Smooth muscle cell (in vitro differentiated cells): Measurements from ENCODE around the gene SULT6B1. TPM values are rescaled to one million over a fixed set of nuclear protein-coding genes. Genes with fewer than 3 reads are reported as not detected.

Experiments
- DNase-seq: peaks from one replicate; lab custom pipeline; 2025; ENCODE audit not compliant: unreplicated experiment; lab: John Stamatoyannopoulos, UW
- H2AFZ ChIP-seq: fragments of 200-600 bp; sonication (generic); 2 replicates; pipeline ENCODE4 v1.6.0; 2016; ENCODE audit warnings: antibody characterized with exemption, low read depth, mild to moderate bottlenecking
- H3F3A ChIP-seq: fragments of 200-600 bp; sonication (generic); 2 replicates; pipeline ENCODE4 v1.6.0; 2017; ENCODE audit warnings: antibody characterized with exemption, low read depth
- H3K27ac ChIP-seq: fragments of 200-600 bp; sonication (generic); 2 replicates; pipeline ENCODE4 v1.5.1; 2016; ENCODE audit warnings: low read depth, mild to moderate bottlenecking
- H3K27me3 ChIP-seq: fragments of 200-600 bp; sonication (generic); 2 replicates; pipeline ENCODE4 v1.6.1; 2016; ENCODE audit warnings: low read depth, mild to moderate bottlenecking
- H3K36me3 ChIP-seq: fragments of 200-600 bp; sonication (generic); 2 replicates; pipeline ENCODE4 v1.5.1; 2016; ENCODE audit warnings: low read depth
- H3K4me1 ChIP-seq: fragments of 200-600 bp; sonication (generic); 2 replicates; pipeline ENCODE4 v1.5.1; 2016; ENCODE audit warnings: low read depth
- H3K4me2 ChIP-seq: fragments of 200-600 bp; sonication (generic); 2 replicates; pipeline ENCODE4 v1.6.0; 2016; ENCODE audit warnings: mild to moderate bottlenecking
- H3K4me3 ChIP-seq: fragments of 200-600 bp; sonication (generic); 2 replicates; pipeline ENCODE4 v1.5.1; 2016; ENCODE audit warnings: mild to moderate bottlenecking
- H3K79me2 ChIP-seq: fragments of 200-600 bp; sonication (generic); 2 replicates; pipeline ENCODE4 v1.6.0; 2016; ENCODE audit warnings: low read depth, mild to moderate bottlenecking
- H3K9ac ChIP-seq: fragments of 200-600 bp; sonication (generic); 2 replicates; pipeline ENCODE4 v1.6.0; 2016; ENCODE audit warnings: low read depth
- H3K9me3 ChIP-seq: fragments of 200-600 bp; sonication (generic); replicated peaks from 2 replicates; pipeline ENCODE4 v1.5.1; 2016; ENCODE audit warnings: low read depth
- H4K20me1 ChIP-seq: fragments of 200-600 bp; sonication (generic); 2 replicates; pipeline ENCODE4 v1.6.0; 2016; ENCODE audit warnings: low read depth
- WGBS: methylation state at CpG from one replicate; pipeline ENCODE4 v1.1.7; 2016; ENCODE audit warnings: low lambda C conversion rate; 5-methylcytosine and 5-hydroxymethylcytosine counted together
- polyA plus RNA-seq: library from polyadenylated mRNA; unstranded; fragments of >200 nt; fragmentation: Nextera tagmentation; extraction: Ambion mirVana; gene quantifications from 2 replicates; pipeline ENCODE4 v1.2.1, GENCODE V29; 2016
- total RNA-seq: library from RNA; depleted of rRNA; stranded (reverse); fragments of >200 nt; gene quantifications from 2 replicates; pipeline ENCODE4 v1.2.3, GENCODE V29; 2014
- TF ChIP-seq, protein P1 (sequence below): fragments of 200-600 bp; sonication (generic); IDR thresholded peaks from 2 replicates; pipeline ENCODE4 v1.5.1; 2017; ENCODE audit warnings: borderline replicate concordance, mild to moderate bottlenecking, antibody characterized with exemption; ENCODE audit not compliant: insufficient read depth, poor library complexity, severe bottlenecking

The SULT6B1 gene
- total and polyA plus RNA-seq, 2 experiments from 2014 or later = not detected

DNA sequence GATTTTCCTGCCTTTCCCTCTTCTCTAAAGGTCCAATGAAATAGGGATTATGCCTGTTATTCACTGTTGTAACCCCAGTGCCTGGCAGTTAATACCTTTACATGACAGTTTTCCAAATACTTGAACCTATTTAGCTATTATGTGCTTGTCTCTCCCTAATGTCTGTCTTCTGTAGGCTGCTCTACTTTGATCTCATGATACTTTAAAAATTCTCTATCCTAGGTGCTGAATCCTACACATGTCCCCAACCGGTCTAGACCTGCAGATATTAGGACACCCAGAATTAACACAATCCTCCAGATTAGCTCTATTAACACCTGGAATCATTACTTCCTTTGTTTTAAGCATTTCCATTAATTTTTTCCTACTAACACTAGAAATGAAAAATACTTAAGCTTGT lies 35.6 kb upstream of the SULT6B1 start:
- H3K36me3 ChIP-seq = peaks cover 17% of the 10 kb centered on the region
- H3K9ac ChIP-seq = no peak overlapping the region
- peaks cover 39% of the 10 kb centered on the region for H4K20me1 ChIP-seq
- TF ChIP-seq, protein P1, sequence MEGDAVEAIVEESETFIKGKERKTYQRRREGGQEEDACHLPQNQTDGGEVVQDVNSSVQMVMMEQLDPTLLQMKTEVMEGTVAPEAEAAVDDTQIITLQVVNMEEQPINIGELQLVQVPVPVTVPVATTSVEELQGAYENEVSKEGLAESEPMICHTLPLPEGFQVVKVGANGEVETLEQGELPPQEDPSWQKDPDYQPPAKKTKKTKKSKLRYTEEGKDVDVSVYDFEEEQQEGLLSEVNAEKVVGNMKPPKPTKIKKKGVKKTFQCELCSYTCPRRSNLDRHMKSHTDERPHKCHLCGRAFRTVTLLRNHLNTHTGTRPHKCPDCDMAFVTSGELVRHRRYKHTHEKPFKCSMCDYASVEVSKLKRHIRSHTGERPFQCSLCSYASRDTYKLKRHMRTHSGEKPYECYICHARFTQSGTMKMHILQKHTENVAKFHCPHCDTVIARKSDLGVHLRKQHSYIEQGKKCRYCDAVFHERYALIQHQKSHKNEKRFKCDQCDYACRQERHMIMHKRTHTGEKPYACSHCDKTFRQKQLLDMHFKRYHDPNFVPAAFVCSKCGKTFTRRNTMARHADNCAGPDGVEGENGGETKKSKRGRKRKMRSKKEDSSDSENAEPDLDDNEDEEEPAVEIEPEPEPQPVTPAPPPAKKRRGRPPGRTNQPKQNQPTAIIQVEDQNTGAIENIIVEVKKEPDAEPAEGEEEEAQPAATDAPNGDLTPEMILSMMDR = no peak
- H3K4me3 ChIP-seq = no peak overlapping the region
- H3K27me3 ChIP-seq = no peaks in the 10 kb centered on the region
- 94% methylated on average over 1 of the region's 1 CpG for WGBS
- DNase-seq = no peak
- no peaks in the 10 kb centered on the region for H3K9me3 ChIP-seq
- H3F3A ChIP-seq = no peaks in the 10 kb centered on the region
- H3K79me2 ChIP-seq = peaks cover 33% of the 10 kb centered on the region
- H3K4me1 ChIP-seq = peaks cover 6% of the 10 kb centered on the region
- no peak overlapping the region for H3K4me2 ChIP-seq
- H3K27ac ChIP-seq = no peak overlapping the region
- H2AFZ ChIP-seq = no peak overlapping the region

- Histone ChIP-seq H3F3A (no peaks in the 10 kb centered on the region), H3K4me3 (no peak overlapping the region), H3K36me3 (peaks cover 17% of the 10 kb centered on the region), H4K20me1 (peaks cover 39% of the 10 kb centered on the region), H2AFZ (no peak overlapping the region), H3K27ac (no peak overlapping the region), H3K79me2 (peaks cover 24% of the 10 kb centered on the region), H3K4me2 (no peak overlapping the region), H3K9me3 (no peaks in the 10 kb centered on the region), H3K27me3 (no peaks in the 10 kb centered on the region), H3K9ac (no peak overlapping the region), H3K4me1 (peaks cover 6% of the 10 kb centered on the region)
- TF ChIP-seq, protein P1 = no peak
- DNase-seq = no peak
- WGBS = 97% methylated on average over 4 of the region's 4 CpGs
These were observed 34.7 kb upstream of the SULT6B1 start for GRCh38 chr2:37223131-37223530.

DNA sequence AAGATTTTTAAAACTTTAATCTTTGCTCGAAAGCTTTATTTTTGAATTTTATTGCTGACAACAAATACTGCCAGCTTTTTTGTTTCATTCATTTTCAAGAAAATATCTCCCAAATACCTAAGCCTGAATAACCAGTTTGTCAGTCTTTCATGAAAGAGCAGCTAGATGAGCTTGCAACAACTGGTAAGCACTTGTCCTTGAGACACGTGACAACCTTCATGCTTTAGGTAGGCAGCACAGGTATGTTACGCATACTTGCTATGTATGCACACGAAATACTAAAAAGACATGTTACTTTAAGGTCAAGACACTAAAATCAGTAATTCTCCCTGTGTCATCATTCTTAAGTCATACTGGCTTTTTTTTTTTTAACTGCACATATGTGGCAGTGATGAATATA lies 30.6 kb upstream of the SULT6B1 start:
- Histone ChIP-seq H3K36me3 (peaks cover 29% of the 10 kb centered on the region), H3K4me3 (no peak overlapping the region), H3K4me1 (no peaks in the 10 kb centered on the region), H3K27ac (peak overlapping the region; percentile 51), H3F3A (no peaks in the 10 kb centered on the region), H3K79me2 (peaks cover 3% of the 10 kb centered on the region), H2AFZ (no peak overlapping the region), H3K27me3 (no peaks in the 10 kb centered on the region), H3K9me3 (no peaks in the 10 kb centered on the region), H3K4me2 (no peak overlapping the region), H4K20me1 (peaks cover 11% of the 10 kb centered on the region), H3K9ac (no peak overlapping the region)
- 86% methylated on average over 4 of the region's 4 CpGs for WGBS
- TF ChIP-seq, protein P1 = no peak
- DNase-seq = no peak

GRCh38 chr2:37215250-37215649 lies 26.8 kb upstream of the SULT6B1 start:
- Histone ChIP-seq H3K4me3 (no peak overlapping the region), H3K27me3 (no peaks in the 10 kb centered on the region), H3K4me2 (no peak overlapping the region), H3K27ac (no peak overlapping the region), H3K9ac (no peak overlapping the region), H4K20me1 (no peaks in the 10 kb centered on the region), H2AFZ (no peak overlapping the region), H3K9me3 (no peaks in the 10 kb centered on the region), H3F3A (no peaks in the 10 kb centered on the region), H3K79me2 (no peaks in the 10 kb centered on the region), H3K4me1 (no peaks in the 10 kb centered on the region), H3K36me3 (peaks cover 29% of the 10 kb centered on the region)
- WGBS = 100% methylated on average over 1 of the region's 1 CpG
- TF ChIP-seq, protein P1 = no peak
- DNase-seq = no peak
